ENCODE measurements around the gene PPT2.

PPT2 gene

DNA sequence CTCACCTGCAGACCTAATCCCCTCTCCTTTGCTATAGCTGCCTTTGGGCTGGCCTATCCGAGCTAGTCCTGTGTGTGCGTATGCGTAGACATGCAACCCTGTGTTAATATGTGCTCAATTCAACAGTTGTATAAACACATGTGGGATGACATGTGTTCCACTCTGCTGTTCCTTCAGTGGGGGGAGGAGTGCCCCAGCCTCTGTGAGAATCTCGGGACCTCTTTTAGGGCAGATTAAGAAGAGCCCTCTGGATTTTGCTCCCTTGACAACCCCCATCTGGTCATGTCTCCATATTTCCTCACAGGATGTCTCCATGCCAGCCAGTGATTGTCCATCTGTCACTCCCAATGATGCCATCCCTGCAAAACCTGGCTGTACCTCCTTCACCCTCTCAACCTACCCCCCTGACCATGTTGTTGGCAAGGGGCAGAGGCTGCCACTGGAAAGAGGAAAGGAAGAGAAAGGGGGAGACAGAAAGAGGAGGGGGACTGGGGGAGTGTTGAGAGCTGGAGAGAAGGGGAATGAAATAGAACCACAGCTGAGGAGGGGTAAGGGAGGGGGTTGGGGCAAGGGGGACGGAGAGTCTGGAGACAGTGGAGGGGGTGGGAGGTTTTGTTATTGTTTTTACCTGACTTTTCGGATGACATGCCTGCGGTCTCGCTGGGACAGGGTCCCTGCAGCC is 2.6 kb upstream of the PPT2 start:
- H3K4me3 ChIP-seq (ENCODE audit: low read length), result no peak overlapping the region
- no peak for DNase-seq (ENCODE audit: low read depth)
- TF ChIP-seq, protein P1, sequence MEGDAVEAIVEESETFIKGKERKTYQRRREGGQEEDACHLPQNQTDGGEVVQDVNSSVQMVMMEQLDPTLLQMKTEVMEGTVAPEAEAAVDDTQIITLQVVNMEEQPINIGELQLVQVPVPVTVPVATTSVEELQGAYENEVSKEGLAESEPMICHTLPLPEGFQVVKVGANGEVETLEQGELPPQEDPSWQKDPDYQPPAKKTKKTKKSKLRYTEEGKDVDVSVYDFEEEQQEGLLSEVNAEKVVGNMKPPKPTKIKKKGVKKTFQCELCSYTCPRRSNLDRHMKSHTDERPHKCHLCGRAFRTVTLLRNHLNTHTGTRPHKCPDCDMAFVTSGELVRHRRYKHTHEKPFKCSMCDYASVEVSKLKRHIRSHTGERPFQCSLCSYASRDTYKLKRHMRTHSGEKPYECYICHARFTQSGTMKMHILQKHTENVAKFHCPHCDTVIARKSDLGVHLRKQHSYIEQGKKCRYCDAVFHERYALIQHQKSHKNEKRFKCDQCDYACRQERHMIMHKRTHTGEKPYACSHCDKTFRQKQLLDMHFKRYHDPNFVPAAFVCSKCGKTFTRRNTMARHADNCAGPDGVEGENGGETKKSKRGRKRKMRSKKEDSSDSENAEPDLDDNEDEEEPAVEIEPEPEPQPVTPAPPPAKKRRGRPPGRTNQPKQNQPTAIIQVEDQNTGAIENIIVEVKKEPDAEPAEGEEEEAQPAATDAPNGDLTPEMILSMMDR (IDR thresholded peaks at IDR 0.05; ENCODE audit: insufficient read depth, low read depth, low read length, missing control alignments), result no peak

DNA sequence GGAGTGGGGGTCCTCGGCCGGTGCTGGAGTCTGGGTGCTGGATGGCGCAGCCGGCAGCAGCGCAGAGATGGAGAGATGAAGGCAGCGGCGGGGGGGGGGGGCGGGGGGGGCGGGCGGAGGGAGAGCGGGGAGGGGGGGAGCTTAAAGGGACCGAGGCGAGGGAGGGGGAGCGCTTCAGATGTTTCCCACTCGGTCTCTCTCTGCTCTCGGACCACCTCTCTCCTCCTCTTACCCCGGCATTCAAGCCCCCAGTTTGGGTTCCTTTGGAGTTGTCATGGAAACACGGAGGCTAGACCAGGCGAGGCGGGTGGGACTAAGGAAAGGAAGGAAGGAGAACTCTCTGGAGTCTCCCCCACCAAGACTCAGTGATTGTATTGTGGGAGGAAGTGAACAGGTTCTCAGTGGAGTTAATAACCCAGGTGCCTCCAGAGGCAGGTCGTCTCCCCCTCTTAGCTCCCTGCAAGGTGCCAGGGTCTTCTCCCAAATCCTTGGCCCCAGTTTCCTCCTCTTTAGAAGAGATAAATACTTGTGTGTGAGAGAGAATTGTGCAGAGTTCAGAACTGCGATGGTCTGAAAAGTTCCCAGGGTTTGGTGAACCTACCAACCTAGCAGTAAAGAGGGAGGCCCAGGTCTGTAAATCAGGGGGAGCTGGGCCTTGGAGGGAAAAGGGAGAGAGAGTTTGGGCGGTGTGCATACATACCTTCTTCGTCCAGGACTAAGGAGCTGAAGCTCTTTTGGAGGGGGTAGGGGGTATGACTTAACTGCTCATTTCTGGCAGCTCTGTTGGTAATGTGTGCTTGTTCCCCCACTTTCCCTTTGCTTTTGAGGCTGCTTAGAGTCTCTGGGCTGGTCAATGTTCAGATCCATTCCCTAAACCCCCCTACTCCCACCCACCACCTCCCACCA is 1.8 kb upstream of the PPT2 start, which contains the start of gene PRRT1:
Gene PRRT1, minus strand, starts transcription at position 77 of the 906 bp plus-strand sequence. CDS start 112 bp downstream, outside the sequence.
- TF ChIP-seq, protein P1 (IDR thresholded peaks at IDR 0.05; ENCODE audit: insufficient read depth, low read depth, low read length, missing control alignments), result no peak
- peak within 1 kb of the TSS; percentile 94 for H3K4me3 ChIP-seq (ENCODE audit: low read length)
- DNase-seq (ENCODE audit: low read depth), result no peak

DNA sequence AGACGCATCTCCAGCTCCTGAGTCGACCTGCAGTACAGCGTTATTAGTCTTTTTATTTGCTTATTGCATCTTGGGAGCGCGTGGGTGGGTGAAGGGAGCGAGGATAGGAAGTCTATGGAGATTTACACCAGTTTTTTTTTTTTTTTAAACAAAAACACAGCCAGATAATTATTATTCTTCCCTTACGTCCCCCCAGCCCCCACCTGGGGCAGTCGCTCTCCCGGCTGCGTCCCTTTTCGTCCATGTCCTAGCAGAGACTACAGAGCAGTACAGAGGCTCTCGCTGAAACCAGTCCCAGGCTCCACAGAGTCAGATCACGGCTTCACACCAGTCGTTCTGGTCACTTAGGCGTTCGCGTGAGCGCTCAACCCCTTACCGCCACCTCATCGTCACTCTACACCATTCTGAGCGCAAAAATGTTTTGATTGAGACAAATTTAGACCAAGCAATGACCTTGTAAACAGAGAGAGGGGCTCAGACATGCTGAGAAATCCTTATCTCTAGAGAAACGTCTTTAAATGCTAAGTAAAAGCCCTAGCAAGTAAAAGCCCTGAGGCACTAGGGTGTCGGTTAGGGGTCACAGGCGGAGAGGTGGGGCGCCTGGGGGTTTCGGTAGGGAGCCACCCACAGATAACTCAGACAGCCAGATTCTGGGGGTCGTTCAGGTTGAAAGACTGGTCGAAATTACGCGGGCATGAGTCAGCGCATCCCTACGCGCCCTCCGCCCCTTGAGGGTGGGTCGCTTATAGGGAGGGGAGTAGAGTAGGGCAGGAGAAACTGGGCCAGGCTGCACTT is 975 bp upstream of the PPT2 start:
- TF ChIP-seq, protein P1 (IDR thresholded peaks at IDR 0.05; ENCODE audit: insufficient read depth, low read depth, low read length, missing control alignments), result no peak
- DNase-seq (ENCODE audit: low read depth), result peak; percentile 38
- peak overlapping the region; percentile 94 for H3K4me3 ChIP-seq (ENCODE audit: low read length)

DNA sequence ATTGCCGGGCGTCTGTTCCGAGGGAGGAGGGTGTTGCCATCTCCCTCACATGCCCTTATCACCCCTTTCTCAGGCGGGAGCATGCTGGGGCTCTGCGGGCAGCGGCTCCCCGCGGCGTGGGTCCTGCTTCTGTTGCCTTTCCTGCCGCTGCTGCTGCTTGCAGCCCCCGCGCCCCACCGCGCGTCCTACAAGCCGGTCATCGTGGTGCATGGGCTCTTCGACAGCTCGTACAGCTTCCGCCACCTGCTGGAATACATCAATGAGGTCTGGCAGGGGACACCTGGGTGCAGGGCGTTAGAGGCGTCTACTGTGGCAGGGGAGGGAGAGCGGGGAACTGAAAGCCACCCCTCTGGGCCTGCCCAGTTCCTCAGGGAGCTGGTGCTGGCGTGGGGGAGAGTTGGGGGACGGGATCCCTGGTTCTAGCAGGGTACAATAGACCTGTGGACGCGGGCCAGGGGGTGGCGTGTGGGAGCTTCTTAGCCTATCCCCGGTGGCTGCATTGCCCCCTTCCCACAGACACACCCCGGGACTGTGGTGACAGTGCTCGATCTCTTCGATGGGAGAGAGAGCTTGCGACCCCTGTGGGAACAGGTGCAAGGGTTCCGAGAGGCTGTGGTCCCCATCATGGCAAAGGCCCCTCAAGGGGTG is 697 bp downstream of the PPT2 start:
- TF ChIP-seq, protein P1 (IDR thresholded peaks at IDR 0.05; ENCODE audit: insufficient read depth, low read depth, low read length, missing control alignments), result peak; percentile 71
- peak overlapping the region; percentile 94 for H3K4me3 ChIP-seq (ENCODE audit: low read length)
- DNase-seq (ENCODE audit: low read depth), result peak; percentile 79

DNA sequence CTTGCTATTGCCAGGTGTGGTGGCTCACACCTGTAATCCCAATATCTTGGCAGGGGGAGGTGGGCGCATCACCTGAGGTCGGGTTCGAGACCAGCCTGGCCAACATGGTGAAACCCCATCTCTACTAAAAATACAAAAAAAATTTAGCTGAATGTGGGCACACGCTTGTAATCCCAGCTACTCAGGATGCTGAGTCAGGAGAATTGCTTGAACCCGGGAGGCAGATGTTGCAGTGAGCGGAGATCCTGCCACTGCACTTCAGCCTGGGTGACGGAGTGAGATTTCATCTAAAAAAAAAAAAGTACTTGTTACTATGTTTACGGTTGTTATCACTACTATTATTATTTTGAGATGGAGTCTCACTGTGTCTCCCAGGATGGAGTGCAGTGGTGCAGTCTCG is 3.0 kb downstream of the PPT2 start:
- no peak overlapping the region for H3K4me3 ChIP-seq (ENCODE audit: low read length)
- TF ChIP-seq, protein P1 (IDR thresholded peaks at IDR 0.05; ENCODE audit: insufficient read depth, low read depth, low read length, missing control alignments), result no peak
- no peak for DNase-seq (ENCODE audit: low read depth)

DNA sequence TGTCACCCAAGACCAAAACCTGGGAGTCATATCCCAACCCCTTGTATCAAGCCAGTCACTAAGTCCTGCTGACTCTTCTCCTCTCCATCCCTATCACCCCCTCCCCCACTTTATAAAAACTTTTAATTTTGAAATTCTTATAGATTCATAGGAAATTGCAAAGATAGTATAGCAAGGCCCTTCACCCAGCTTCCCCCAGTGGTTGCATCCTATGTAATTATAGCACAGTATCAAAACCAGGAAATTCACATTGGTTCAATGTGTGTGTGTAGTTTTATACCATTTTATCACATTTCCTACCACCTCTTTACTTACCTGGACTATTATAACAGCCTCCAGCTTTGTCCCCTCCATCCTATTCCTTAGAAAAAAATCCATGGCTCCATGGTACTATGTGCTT is 4.1 kb downstream of the PPT2 start:
- no peak for DNase-seq (ENCODE audit: low read depth)
- H3K4me3 ChIP-seq (ENCODE audit: low read length), result no peak overlapping the region
- TF ChIP-seq, protein P1 (IDR thresholded peaks at IDR 0.05; ENCODE audit: insufficient read depth, low read depth, low read length, missing control alignments), result no peak

Measured in epithelial cell of esophagus (primary cell).